ENCODE measurements around the gene OSBPL9. TPM values are rescaled to one million over a fixed set of nuclear protein-coding genes. Genes with fewer than 3 reads are reported as not detected.

Gene OSBPL9
- total and polyA plus RNA-seq, 2 donors (not counting 1 experiment from before 2014, with no cell fraction given): 23.1 to 59.6 TPM

- TF ChIP-seq EZH2 (IDR thresholded peaks at IDR 0.05; ENCODE audit: borderline replicate concordance, insufficient read depth, low read depth, low read length, poor library complexity, severe bottlenecking): no peak
- no peak for TF ChIP-seq CTCF (IDR thresholded peaks at IDR 0.05)
- H3K4me2 ChIP-seq (replicated peaks; ENCODE audit: low read depth, low read length, poor library complexity, severe bottlenecking): no peak overlapping the region
Measured at GRCh38 chr1:51679435-51679834, 62.5 kb downstream of the OSBPL9 start.

DNA sequence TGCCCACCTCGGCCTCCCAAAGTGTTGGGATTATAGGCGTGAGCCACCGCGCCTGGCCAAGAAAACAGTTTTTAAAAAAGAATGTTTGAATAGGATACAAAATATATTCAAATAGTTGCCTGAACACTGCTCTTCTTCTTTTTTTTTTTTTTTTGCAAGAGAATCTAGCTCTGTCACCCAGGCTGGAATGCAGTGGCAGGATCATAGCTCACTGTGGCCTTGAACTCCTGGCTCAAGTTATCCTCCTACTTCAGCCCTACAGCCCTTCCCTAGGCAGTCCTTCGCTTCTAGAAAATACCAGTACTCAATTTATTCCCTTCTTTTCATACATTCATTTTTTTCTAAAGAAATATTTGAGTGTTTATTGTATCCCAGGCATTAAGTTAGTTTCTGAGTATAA lies 67.9 kb downstream of the OSBPL9 start:
- TF ChIP-seq EZH2 (IDR thresholded peaks at IDR 0.05; ENCODE audit: borderline replicate concordance, insufficient read depth, low read depth, low read length, poor library complexity, severe bottlenecking) (no peak), CTCF (IDR thresholded peaks at IDR 0.05) (no peak)
- H3K79me2 ChIP-seq (ENCODE audit: control insufficient read depth, insufficient read depth, low read length): peaks cover 17% of the 10 kb centered on the region
- no peak overlapping the region for H3K4me3 ChIP-seq (ENCODE audit: control extremely low read depth in 1 of 5, extremely low read depth in 1 of 5, insufficient read depth in 1 of 5, low read depth in 2 of 5, low read length in 4 of 5)
- no peak overlapping the region for H3K4me3 Mint-ChIP-seq
- no peak overlapping the region for H3K9ac ChIP-seq (ENCODE audit: low read length)
- no peak for DNase-seq
- CTCF ChIA-PET: no interaction called here
- intact Hi-C loops (cut with micrococcal nuclease): no loop called here
- H3K4me1 Mint-ChIP-seq: peaks cover 24% of the 10 kb centered on the region
- no CpG with 5 or more reads among the region's 5 CpGs for WGBS (ENCODE audit: insufficient coverage)
- H3K27ac ChIP-seq (ENCODE audit: low read length in 2 of 2): no peak overlapping the region
- ATAC-seq (ENCODE audit: low read depth): no peak
- H3K9me3 Mint-ChIP-seq (ENCODE audit: insufficient read depth): no peaks in the 10 kb centered on the region
- H3K27me3 Mint-ChIP-seq: no peaks in the 10 kb centered on the region
- POLR2A ChIA-PET: no interaction called here
- no peak overlapping the region for H2AFZ ChIP-seq (ENCODE audit: insufficient read depth, low read depth, low read length, poor library complexity, severe bottlenecking)
- no peaks in the 10 kb centered on the region for H3K36me3 ChIP-seq (replicated peaks in 1 of 2; ENCODE audit: control extremely low read depth in 1 of 2, control insufficient read depth in 1 of 2, extremely low read depth in 1 of 2, insufficient read depth in 2 of 2, low read length in 1 of 2)
- H3K4me2 ChIP-seq (replicated peaks; ENCODE audit: low read depth, low read length, poor library complexity, severe bottlenecking): no peak overlapping the region
- peaks cover 3% of the 10 kb centered on the region for H4K20me1 ChIP-seq (ENCODE audit: control insufficient read depth, insufficient read depth, low read length, poor library complexity, severe bottlenecking)
- no peak overlapping the region for H3K27ac Mint-ChIP-seq
- H3K9me3 ChIP-seq (ENCODE audit: control extremely low read depth in 1 of 3, control insufficient read depth in 2 of 3, insufficient read depth in 1 of 3, low read length in 2 of 3): no peaks in the 10 kb centered on the region
- no peaks in the 10 kb centered on the region for H3K27me3 ChIP-seq (replicated peaks in 1 of 4; ENCODE audit: control extremely low read depth in 1 of 4, control insufficient read depth in 3 of 4, insufficient read depth in 4 of 4, low read length in 3 of 4)
- peaks cover 0 to 4% of the 10 kb centered on the region in 2 donors for H3K4me1 ChIP-seq (ENCODE audit: control insufficient read depth in 2 of 2, insufficient read depth in 2 of 2, low read length in 2 of 2)

More at GRCh38 chr1:51679435-51679834, 62.5 kb downstream of the OSBPL9 start:
- Histone ChIP-seq H3K9ac (ENCODE audit: low read length) (no peak overlapping the region), H3K4me3 (ENCODE audit: control extremely low read depth in 1 of 5, extremely low read depth in 1 of 5, insufficient read depth in 1 of 5, low read depth in 2 of 5, low read length in 4 of 5) (no peak overlapping the region), H3K27ac (ENCODE audit: low read length in 2 of 2) (no peak overlapping the region), H3K79me2 (ENCODE audit: control insufficient read depth, insufficient read depth, low read length) (peaks cover 19% of the 10 kb centered on the region), H3K4me1 (ENCODE audit: control insufficient read depth in 2 of 2, insufficient read depth in 2 of 2, low read length in 2 of 2) (no peaks in the 10 kb centered on the region), H2AFZ (ENCODE audit: insufficient read depth, low read depth, low read length, poor library complexity, severe bottlenecking) (no peak overlapping the region), H3K9me3 (ENCODE audit: control extremely low read depth in 1 of 3, control insufficient read depth in 2 of 3, insufficient read depth in 1 of 3, low read length in 2 of 3) (no peaks in the 10 kb centered on the region), H4K20me1 (ENCODE audit: control insufficient read depth, insufficient read depth, low read length, poor library complexity, severe bottlenecking) (peaks cover 7% of the 10 kb centered on the region), H3K27me3 (replicated peaks in 1 of 4; ENCODE audit: control extremely low read depth in 1 of 4, control insufficient read depth in 3 of 4, insufficient read depth in 4 of 4, low read length in 3 of 4) (no peaks in the 10 kb centered on the region), H3K36me3 (replicated peaks in 1 of 2; ENCODE audit: control extremely low read depth in 1 of 2, control insufficient read depth in 1 of 2, extremely low read depth in 1 of 2, insufficient read depth in 2 of 2, low read length in 1 of 2) (peaks cover 0 to 2% of the 10 kb centered on the region in 2 experiments)
- Mint-ChIP-seq H3K4me1 (peaks cover 3% of the 10 kb centered on the region), H3K9me3 (ENCODE audit: insufficient read depth) (no peaks in the 10 kb centered on the region), H3K27me3 (no peaks in the 10 kb centered on the region), H3K4me3 (no peak overlapping the region), H3K27ac (no peak overlapping the region)
- POLR2A ChIA-PET: no interaction called here
- intact Hi-C loops (cut with micrococcal nuclease): no loop called here
- CTCF ChIA-PET: no interaction called here
- no peak for DNase-seq
- no peak for ATAC-seq (ENCODE audit: low read depth)

All from B cell (primary cell).